Hippocampal formation (tissue), 2 donors: ENCODE results near the gene SCLT1.
A peak's percentile ranks its signal among the peaks of the same experiment; 100 is the strongest.
"Not testable (repeated sequence)": the region's sequence is repeated elsewhere in the genome, so short reads cannot be mapped to it uniquely, and the experiment has no call there.

Experiments used
- DNase-seq, 2 donors: peaks; one replicate each; lab custom pipeline; 2025; lab: John Stamatoyannopoulos, UW

The SCLT1 gene

DNA sequence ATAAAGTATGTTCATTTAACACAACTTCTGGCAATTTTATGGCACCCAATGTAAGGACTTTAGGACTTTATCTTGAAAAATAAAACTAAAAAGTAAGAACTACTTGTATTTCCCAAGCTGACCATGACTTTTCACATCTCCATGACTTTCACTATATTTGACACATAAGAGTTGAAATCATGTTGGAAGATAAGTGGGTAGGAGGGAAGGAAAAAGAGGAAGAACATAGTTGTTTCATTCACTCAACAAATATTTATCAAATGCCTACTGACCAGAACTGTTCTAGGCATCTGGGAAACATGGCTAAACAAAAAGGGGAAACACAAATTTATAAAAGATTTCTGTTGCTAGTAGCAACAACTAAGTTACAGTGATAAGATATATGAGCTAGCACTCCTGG is 16.0 kb downstream of the SCLT1 start:
- DNase-seq, result no peak

DNA sequence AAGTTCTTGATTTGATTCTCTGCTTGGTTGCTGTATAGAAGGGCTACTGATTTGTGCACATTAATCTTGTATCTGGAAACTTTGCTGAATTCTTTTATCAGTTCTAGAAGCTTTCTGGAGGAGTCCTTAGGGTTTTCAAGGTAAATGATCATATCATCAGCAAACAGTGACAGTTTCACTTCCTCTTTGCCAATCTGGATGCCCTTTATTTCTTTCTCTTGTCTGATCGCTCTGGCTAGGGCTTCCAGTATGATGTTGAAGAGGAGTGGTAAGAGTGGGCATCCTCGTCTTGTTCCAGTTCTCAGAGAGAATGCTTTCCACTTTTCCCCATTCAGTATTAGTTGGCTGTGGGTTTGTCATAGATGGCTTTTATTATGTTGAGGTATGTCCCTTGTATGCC is 23.8 kb downstream of the SCLT1 start:
- not testable (repeated sequence) for DNase-seq

DNA sequence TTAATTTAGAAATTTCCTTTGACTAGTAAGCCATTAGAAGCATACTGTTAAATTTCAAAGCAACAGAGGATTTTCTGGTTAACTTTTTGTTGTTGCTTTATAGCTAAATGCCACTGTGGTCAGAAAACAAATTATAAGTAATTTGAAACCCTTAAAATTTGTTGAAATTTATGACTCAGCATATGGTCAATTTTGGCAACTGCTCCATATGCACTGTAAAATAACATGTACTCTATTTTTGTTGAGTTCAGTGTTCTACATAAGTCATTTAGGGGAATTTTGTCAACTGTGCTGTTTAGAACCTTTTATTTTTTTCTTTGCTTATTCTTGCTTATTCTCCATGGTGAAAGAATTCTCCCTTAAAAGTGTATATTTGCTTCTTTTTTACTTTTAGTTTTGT is 28.6 kb downstream of the SCLT1 start:
- DNase-seq, result no peak

DNA sequence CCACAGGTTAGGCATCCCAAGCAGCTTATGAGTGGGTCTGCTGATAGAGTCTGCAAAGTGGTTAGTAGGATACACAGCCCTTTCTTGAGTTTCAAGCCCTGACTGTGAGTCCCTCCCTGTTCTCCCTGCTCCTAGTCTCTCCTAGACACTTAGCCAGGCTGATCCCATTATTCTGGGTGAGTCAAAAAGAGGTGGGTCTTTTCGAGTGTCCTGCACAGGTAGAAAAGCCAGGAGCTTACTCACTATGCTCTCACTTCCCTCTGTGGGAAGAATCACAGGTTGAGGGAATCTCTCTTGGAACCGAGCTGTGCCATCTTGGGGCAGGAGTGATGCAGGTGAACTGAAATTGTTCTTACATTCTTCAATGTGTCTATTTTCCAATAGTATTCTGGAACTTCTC is 29.7 kb downstream of the SCLT1 start:
- no peak for DNase-seq

DNA sequence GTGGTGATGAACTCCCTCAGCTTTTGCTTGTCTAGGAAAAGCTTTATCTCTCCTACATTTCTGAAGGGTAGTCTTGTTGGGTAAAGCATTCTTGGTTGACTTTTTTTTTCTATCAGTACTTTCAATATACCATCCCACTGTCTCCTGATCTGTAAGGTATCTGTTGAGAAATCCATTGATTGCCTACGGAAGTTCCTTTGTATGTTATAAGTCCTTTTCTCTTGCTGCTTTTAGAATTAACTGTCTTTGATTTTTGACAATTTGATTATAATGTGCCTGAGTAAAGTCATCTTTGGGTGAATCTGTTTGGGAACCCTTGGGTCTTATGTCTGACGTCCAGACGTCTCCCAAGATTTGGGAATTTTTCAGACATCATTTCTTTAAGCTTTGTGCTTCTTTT is 30.8 kb downstream of the SCLT1 start:
- no peak for DNase-seq

DNA sequence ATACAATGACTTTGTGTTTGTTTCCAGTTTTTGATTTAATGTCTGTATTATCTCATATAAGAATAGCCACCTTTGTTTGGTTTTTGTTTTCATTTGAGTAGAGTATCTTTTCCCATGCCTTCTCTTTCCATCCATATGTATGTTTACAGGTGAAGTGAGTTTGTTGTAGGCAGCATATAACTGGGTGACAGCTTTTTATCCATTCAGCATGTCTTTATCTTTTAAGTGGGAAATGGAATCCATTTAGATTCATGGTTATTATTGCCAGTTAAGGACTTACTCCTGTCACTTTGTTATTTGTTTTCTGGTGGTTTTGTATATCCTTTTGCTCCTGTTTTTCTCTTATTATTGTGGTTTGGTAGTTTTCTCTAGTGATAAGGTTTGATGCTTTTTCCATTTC is 34.3 kb downstream of the SCLT1 start:
- no peak for DNase-seq

DNA sequence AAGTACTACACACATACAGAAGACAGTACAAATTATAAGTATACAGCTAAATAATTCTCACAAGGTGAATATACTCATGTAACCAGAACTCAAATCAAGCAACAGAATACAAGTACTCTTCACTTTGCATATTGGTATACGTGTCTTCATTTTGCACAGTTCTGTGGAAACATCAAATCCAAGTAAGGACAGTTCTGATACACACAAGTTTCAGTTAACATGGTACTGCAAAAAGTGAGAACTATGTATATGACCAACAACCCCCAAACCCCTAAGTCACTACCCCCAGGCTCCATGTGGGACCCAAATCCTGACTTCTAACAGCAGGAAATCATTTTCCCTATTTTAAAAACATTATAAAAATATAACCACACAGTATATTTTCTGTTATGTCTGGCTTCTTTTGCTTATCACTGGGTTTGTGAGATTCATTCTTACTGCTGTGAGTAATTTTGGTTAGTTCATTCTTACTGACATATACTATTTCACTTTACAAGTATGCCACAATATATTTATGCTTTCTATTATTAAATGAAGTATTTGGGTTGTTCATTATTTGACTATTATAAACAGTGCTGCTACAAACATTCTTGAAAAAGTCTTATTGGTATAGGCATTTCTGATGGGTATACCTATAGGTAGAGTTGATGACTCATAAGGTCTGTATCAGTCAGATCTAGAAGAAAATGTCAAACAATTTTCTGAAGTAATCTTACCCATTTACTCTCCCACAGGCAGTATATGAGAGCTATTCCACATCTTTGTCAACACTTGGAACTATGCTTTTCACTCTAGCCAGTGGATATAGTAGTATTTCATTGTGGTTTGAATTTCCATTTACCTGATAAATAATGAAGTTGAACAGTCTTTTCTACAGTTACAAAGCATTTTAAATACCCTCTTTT is 47.0 kb downstream of the SCLT1 start:
- no peak for DNase-seq

DNA sequence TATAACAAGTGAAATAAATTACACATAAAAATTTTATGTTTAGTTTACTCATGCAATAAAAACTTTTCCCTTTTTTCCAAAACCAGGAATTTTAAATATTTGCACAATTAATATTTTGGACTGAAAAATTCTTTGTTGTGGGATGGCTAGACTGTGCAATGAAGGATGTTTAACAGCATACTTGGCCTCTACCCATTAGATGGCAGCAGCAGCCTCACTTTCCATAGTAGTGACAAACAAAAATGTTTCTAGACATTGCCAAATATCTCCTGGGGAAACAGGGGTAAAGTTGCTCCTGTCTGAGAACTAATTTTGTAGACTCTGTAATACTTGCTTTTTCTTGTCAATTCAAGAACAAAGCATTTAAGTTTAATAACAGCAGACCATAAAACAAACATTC is 49.8 kb downstream of the SCLT1 start:
- DNase-seq, result no peak

DNA sequence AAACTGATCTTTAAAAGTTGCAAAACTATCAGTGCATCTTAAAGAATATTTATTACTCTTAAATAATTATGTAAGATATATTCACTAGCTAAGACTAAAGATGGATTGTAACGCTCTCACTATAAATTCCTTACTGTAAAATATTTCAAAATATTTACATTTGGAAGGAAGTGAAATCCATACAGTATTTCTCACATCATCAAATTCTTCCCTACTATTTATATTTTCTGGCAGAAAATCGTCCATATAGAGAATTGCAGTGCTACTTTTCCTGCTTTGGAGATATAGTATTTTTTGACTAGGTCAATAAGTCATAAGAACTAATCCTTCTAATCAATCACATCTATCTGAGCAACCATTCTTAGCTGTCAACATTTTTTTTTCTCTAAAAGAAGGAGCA is 52.9 kb downstream of the SCLT1 start:
- DNase-seq, result no peak

DNA sequence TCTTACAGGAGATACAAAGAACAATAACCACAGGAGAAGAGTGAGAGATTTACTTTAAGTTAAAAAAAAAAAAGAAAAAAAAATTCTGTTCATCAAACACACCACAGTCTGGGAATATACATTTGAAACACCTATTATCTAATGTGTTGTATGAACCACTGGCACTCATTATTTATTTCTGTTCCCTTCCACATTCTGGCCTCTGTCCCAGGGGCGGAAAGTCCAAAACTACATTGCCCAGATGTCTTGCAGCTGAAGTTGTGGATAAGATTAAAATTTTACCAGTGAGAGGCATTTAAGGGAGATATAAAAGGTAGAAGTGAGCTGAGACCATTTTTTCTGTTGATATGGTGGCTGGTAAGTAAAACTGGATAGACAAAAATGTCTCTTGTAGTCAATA is 56.2 kb downstream of the SCLT1 start:
- DNase-seq, result no peak

DNA sequence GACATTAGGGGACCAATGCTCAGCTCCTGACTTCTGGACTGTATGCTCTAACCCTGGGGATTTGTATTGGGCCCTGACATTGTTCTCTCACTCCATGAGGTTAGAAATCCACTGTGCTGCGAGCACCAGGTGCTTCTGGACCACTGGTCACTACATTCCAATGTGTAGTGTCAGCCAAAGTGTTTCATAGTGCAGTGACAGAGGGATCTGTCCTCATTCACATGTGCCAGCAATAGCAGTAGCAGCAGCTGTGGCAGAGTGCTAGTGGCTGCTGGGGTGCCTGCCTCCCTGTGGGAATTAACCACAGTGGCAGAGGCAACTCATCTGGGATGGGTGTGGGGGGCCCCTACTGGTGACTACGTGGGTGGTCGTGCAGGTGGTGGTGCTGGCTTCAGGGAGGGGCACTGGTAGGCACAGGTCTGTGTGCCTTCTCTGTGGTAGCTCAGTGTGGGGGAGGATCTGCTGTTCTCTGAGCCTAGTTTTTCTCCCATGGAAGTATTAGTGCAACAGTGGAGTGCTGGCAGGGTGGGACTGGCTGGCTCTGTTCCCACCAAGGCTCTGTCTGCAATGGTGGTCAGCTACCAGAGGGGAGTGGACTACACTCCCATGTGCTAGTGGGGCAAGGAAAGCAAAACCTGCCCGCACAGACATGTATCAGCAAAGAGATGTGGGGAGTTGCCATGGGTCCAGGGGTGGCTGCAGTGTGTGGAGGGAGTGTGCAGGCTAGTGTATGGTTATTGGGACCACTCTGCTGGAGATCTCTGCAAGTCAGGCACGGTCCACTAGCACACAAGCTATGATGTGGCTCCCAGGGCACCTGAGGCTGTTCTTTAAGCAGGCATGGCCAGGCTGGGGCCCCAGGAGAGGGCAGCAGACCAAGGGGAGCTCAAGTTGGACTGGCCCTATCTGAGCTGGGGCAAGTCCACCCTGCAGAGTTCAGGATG is 78.5 kb downstream of the SCLT1 start:
- no peak for DNase-seq

DNA sequence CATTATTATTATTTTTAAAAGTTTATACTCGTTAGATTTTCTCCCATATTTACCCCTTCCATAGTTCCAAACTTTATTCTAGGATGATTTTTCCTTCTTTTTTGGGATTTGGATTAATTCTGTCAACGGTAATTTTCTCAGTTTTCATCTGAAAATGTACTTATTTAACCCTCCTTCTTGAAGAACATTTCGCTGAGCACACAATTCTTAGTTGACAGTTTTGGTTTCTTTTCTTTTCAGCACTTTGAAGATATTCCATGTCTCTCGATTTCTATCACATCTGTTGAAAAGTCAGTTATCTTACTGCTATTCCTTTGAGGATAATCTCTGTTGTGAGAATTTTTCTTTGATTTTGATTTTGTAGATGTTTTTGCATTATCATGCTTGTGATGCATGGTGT is 85.2 kb downstream of the SCLT1 start:
- no peak for DNase-seq

DNA sequence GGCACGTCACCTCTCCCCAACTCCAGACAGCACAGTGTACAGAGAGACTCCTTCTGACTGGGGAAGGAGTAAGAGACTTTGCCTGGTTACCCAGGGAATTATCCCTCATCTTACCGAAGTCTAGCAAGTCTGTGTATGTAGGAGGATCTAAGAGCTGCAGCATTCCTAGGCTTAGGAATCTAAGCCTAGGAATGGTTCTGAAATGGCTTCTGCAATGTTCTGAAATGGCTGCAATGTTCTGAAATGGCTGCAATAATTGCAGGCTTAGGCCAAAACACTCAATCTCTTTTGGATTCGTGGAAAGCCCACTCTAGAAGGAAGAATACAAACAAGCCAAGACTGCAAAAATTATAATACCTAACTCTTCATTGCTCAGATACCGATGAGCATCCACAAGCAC is 106.4 kb downstream of the SCLT1 start:
- no peak for DNase-seq

DNA sequence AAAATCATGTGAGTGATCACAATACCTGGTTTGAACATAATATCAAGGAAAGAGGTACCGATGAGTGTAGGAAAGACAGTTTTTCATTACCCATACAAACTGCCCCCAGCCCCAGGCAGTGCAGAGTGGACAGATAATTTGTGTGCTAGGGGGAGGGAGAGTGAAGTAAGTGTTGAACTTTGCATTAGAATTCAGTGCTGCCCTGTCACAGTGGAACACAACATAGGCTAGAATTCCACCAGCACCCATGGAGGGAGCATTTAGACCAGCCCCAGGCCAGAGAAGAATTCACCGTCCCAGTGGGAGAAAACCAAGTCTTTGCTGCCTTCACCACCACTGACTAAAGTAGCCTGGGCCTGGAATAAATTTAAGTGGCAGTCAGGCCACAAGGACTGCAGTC is 107.3 kb downstream of the SCLT1 start:
- no peak for DNase-seq

DNA sequence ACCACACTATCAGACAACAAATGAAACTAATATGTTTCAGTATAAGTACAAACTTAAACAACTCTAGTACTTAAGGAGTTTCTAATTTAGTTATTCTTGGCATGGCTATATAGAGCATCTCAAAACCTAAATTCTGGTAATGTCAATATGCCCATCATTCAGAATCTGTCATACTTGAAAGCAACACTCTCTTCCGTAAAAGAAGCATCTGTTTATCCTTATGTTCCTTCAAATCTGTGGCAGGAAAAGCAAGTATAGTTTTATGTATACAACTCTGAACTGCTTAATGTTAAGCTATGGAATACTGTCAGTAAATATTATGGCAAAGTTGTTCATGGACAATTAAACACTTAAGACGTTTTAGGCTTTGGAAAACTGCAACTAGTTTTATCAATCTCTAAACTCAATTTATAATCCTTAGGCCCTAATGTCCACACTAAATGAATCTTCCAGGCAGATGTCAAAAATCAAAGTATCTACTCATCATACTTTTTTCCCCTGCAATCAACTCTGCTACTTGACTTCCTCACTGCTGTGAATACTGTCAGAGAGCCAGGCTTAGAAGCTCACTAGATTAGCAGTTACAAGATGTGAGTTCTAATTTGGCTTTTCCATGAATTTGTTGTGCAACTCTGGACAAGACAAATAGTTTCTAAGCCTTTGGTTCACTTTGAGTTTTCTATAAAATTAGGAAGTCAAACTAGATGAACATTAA is 109.4 kb downstream of the SCLT1 start:
- DNase-seq, result no peak

DNA sequence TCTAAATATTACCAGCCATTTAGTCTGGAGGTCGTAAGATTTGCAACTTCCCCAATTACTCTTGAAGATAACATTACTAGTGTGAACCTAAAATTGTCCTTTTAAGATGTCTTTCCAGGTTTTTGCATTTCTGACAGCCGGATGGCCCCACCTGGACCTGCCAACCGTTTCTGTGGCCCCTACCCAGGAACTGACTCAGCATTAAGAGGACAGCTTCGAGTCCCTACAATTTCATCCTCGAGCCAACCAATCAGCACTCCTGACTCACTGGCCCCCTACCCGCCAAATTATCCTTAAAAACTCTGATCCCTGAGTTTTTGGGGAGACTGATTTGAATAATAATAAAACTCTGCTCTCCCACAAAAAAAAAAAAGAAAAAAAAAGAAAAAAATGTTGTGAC is 112.0 kb downstream of the SCLT1 start:
- no peak for DNase-seq

DNA sequence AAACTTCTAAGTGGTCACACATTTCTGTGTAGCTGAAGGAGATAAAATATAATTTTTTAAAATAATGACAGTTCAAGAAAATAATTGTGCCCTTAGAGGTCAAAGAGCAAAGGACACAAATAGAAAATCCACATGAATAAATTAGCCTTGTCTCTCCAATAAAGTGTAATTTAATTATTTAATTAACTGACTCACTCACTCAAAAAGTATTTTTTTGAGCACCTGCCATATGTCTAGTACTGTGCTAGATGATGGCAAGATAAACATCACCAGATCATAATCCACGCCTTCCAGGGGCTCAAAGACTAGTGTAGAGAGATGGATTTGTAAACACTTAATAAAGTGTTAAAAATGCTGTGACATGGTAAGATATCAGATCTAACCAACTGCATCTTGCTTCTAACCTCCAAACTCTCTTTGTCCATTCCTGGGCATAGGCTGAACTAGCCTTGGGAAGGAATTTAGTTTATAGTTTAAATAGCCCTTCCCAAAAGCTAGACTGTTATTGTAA is 112.5 kb downstream of the SCLT1 start:
- DNase-seq, result no peak

DNA sequence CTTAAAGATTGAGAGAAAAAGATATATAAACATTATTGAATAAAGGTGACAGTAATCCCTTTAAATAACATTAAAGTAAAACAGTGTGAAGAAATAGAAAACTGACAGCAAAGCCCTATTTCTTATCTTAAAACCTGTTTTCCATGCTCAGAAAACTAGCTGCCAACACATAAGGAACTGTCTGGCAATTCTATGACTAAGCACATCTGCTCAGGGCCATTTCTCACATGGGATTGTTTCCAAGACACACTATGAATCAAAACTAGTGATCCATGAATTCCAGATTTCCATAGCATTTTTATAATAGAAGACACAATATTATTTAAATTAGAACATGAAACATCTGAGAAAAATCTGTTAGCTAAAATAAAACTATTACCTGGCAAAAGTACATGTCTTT is 113.4 kb downstream of the SCLT1 start:
- peak in 1 of 2 donors; percentile 6 for DNase-seq

DNA sequence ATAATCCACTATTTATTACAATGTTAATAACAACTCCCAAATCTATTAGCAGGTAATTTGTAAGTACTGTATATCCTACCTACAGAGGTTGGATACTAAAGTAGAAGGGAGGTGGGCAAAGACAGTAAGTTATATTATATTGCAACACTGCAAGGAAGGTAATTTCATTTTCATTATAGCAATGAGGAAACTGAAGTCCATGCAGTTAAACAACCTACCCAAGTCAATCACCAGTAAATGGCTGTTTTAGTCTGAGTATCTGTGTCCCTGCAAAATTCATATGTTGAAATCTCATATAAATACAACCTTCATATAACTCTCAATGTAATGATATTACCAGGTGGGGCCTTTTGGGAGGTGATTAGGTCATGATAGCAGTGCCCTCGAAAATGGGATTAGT is 114.4 kb downstream of the SCLT1 start:
- DNase-seq, result no peak

DNA sequence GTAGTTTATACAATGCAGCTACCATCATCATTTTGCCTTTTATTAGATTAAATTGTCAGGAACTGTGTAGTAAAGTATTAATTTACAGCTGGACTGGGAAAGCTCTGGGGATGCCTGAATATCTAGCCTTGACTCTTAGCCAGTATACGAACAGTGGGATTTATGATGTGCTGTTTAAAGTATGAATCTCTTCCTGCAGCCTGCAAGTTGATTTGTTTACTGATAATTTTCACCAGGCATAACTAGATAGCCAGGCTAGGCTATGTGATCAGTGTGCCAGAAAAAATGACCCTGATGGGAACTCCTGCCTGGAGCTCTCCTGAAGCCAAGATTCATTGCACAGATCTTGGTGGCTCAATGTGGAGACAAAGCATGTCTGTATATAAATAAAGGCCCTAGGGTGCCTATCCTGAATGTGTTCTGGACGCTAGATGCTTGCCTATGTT is 119.2 kb downstream of the SCLT1 start:
- DNase-seq, result no peak

DNA sequence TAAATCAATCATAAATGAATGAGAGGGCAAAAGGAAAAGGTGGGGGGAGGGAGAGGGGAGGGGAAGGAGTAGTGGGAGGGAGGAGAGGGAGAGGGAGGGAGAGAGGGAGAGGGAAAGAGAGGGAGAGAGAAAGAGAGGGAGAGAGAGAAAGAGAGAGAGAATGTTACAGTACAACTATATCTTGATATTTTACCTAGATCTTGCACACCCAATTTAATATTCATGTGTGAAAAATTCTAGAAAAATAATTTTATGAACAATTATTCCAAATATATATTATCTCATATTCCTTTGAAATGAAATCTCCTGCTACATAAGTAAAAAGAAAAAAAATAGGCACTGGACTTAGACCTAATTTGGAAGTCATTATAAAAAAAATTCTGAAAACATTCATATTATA is 120.0 kb downstream of the SCLT1 start:
- no peak for DNase-seq

DNA sequence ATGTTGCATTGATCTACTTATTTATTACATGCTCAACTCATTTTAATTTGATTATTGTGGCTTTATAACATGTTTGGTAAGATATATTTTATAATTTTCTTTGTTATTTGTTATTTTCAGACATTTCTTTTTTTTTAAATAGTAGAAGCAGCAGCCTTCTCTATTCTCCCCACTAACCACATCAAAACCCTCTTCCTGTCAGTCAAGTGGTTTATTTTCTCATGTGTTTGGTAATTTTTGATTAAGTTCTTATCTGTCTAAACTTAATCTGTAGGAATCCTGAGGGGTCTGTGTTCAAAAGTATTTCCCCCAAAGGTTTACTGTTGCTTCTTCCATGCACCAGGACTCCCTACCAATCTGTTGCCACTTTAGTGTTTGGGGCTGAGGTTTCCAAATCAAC is 131.9 kb downstream of the SCLT1 start:
- no peak for DNase-seq
